ENCODE measurements around the gene EVA1C.
"Not testable (repeated sequence)": the region's sequence is repeated elsewhere in the genome, so short reads cannot be mapped to it uniquely, and the experiment has no call there.

Gene EVA1C

GRCh38 chr21:32412162-32413014, at the start of gene EVA1C:
TSS of gene EVA1C (plus strand) at chr21:32412706. CDS start at chr21:32412854, 148 bp downstream.
- DNase-seq (ENCODE audit: low spot score): no peak
- TF ChIP-seq CTCF (IDR thresholded peaks at IDR 0.05; ENCODE audit: extremely low read depth, insufficient read depth, missing control alignments): no peak
- in situ Hi-C loops (cut with MboI; ENCODE audit: low pct_unique_long_range_greater_than_20kb, low sequenced_read_pairs, unreplicated experiment): loop anchor here (25.0 kb wide), 1 partner anchor 175 kb away; the partner anchor contains the start of gene TCP10L

GRCh38 chr21:32364387-32364786, 48.1 kb upstream of the EVA1C start:
- in situ Hi-C loops (cut with MboI; ENCODE audit: low pct_unique_long_range_greater_than_20kb, low sequenced_read_pairs, unreplicated experiment): no loop called here
- DNase-seq (ENCODE audit: low spot score): no peak

GRCh38 chr21:32364796-32365195, 47.7 kb upstream of the EVA1C start:
- DNase-seq (ENCODE audit: low spot score): no peak
- in situ Hi-C loops (cut with MboI; ENCODE audit: low pct_unique_long_range_greater_than_20kb, low sequenced_read_pairs, unreplicated experiment): no loop called here
- no peak for TF ChIP-seq CTCF (IDR thresholded peaks at IDR 0.05; ENCODE audit: extremely low read depth, insufficient read depth, missing control alignments)

More at GRCh38 chr21:32364387-32364786, 48.1 kb upstream of the EVA1C start:
- no peak for TF ChIP-seq CTCF (IDR thresholded peaks at IDR 0.05; ENCODE audit: extremely low read depth, insufficient read depth, missing control alignments)

GRCh38 chr21:32366191-32366590, 46.3 kb upstream of the EVA1C start:
- DNase-seq (ENCODE audit: low spot score): no peak
- no peak for TF ChIP-seq CTCF (IDR thresholded peaks at IDR 0.05; ENCODE audit: extremely low read depth, insufficient read depth, missing control alignments)
- in situ Hi-C loops (cut with MboI; ENCODE audit: low pct_unique_long_range_greater_than_20kb, low sequenced_read_pairs, unreplicated experiment): no loop called here

- TF ChIP-seq CTCF (IDR thresholded peaks at IDR 0.05; ENCODE audit: extremely low read depth, insufficient read depth, missing control alignments): no peak
- in situ Hi-C loops (cut with MboI; ENCODE audit: low pct_unique_long_range_greater_than_20kb, low sequenced_read_pairs, unreplicated experiment): no loop called here
- no peak for DNase-seq (ENCODE audit: low spot score)
Measured at GRCh38 chr21:32367158-32367557, 45.3 kb upstream of the EVA1C start.

- in situ Hi-C loops (cut with MboI; ENCODE audit: low pct_unique_long_range_greater_than_20kb, low sequenced_read_pairs, unreplicated experiment): no loop called here
- no peak for DNase-seq (ENCODE audit: low spot score)
- no peak for TF ChIP-seq CTCF (IDR thresholded peaks at IDR 0.05; ENCODE audit: extremely low read depth, insufficient read depth, missing control alignments)
Measured at GRCh38 chr21:32368386-32368785, 44.1 kb upstream of the EVA1C start.

GRCh38 chr21:32368961-32369360, 43.5 kb upstream of the EVA1C start:
- DNase-seq (ENCODE audit: low spot score); in situ Hi-C loops (cut with MboI; ENCODE audit: low pct_unique_long_range_greater_than_20kb, low sequenced_read_pairs, unreplicated experiment): not testable (repeated sequence)

All from GM13977 (cell line).